ENCODE data around the gene FAT4. TPM values are rescaled to one million over a fixed set of nuclear protein-coding genes. Genes with fewer than 3 reads are reported as not detected.

The FAT4 gene
- total RNA-seq, 2 donors from 2014 or later, result 0.22 to 2.1 TPM

DNA sequence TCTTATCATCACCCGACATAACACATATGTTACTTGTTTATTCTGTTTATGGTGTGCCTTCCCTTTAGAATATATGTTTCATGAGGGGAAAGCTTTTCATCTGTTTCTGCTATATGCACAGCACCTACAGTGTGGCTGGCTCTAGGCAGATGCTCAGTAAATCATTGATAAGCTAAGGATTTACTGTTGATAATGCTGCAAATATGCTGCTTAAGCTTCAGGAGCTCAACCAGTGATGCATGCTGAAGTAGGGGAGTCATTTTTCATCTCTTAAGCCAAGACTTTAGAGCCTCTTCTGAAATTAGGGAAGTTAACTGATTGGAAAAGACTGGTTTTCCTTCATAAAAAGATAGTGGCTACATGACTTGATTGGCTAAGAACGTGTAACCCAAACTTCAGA, 16.4 kb downstream of the FAT4 start:
- Histone ChIP-seq H3K36me3 (ENCODE audit: control insufficient read depth, insufficient read depth, low read length) (no peaks in the 10 kb centered on the region), H3K9me3 (ENCODE audit: control insufficient read depth, low read length) (no peaks in the 10 kb centered on the region), H3K4me3 (ENCODE audit: low read length) (no peak overlapping the region), H3K27ac (ENCODE audit: low read depth, low read length) (no peak overlapping the region), H3K9ac (ENCODE audit: extremely low read depth, low read length, poor library complexity, severe bottlenecking) (no peak overlapping the region), H3K4me1 (ENCODE audit: control insufficient read depth, insufficient read depth, low read length) (peaks cover 4% of the 10 kb centered on the region), H3K27me3 (ENCODE audit: control insufficient read depth, insufficient read depth, low read length, poor library complexity, severe bottlenecking) (no peaks in the 10 kb centered on the region)
- TF ChIP-seq, protein P1, sequence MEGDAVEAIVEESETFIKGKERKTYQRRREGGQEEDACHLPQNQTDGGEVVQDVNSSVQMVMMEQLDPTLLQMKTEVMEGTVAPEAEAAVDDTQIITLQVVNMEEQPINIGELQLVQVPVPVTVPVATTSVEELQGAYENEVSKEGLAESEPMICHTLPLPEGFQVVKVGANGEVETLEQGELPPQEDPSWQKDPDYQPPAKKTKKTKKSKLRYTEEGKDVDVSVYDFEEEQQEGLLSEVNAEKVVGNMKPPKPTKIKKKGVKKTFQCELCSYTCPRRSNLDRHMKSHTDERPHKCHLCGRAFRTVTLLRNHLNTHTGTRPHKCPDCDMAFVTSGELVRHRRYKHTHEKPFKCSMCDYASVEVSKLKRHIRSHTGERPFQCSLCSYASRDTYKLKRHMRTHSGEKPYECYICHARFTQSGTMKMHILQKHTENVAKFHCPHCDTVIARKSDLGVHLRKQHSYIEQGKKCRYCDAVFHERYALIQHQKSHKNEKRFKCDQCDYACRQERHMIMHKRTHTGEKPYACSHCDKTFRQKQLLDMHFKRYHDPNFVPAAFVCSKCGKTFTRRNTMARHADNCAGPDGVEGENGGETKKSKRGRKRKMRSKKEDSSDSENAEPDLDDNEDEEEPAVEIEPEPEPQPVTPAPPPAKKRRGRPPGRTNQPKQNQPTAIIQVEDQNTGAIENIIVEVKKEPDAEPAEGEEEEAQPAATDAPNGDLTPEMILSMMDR (conservative IDR thresholded peaks at IDR 0.05), result no peak
- Mint-ChIP-seq H3K4me3 (no peak overlapping the region), H3K27me3 (ENCODE audit: insufficient read depth) (no peaks in the 10 kb centered on the region), H3K27ac (no peak overlapping the region), H3K9me3 (no peaks in the 10 kb centered on the region), H3K36me3 (ENCODE audit: low read depth) (no peaks in the 10 kb centered on the region), H3K4me1 (peaks cover 11% of the 10 kb centered on the region)
- DNase-seq, result no peak
- WGBS, 2 experiments (ENCODE audit: insufficient coverage in 1 of 2, insufficient read length in 1 of 2), result 95% methylated on average over 1 of the region's 2 CpGs; no CpG with 5 or more reads in 1 of the 2 experiments

DNA sequence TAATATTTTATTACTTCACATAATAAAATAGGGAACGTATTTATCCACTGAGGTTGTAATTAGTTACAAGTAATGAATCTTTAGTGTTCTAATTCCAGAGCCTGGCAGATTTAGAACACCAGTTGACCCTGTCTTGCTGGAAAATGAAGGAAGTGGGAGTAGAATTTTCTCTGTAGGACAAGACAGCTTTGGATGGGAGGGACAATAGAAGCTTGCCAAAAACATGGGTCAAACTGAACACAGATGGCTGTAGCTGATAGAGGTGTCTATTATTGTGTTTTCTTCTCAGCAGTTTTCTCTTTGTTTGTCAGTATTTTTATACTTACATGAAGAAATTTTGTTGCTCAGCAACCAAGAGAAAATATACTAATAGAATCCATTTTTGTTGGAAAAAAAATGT, 20.2 kb downstream of the FAT4 start:
- H3K9me3 ChIP-seq (ENCODE audit: control insufficient read depth, low read length), result no peaks in the 10 kb centered on the region
- Mint-ChIP-seq H3K36me3 (ENCODE audit: low read depth) (no peaks in the 10 kb centered on the region), H3K4me1 (peaks cover 11% of the 10 kb centered on the region), H3K4me3 (no peak overlapping the region), H3K27me3 (ENCODE audit: insufficient read depth) (no peaks in the 10 kb centered on the region), H3K27ac (no peak overlapping the region), H3K9me3 (no peaks in the 10 kb centered on the region)
- DNase-seq, result no peak
- H3K4me1 ChIP-seq (ENCODE audit: control insufficient read depth, insufficient read depth, low read length), result peaks cover 4% of the 10 kb centered on the region
- H3K27ac ChIP-seq (ENCODE audit: low read depth, low read length), result no peak overlapping the region
- TF ChIP-seq, protein P1 (conservative IDR thresholded peaks at IDR 0.05), result no peak
- H3K9ac ChIP-seq (ENCODE audit: extremely low read depth, low read length, poor library complexity, severe bottlenecking), result no peak overlapping the region
- H3K27me3 ChIP-seq (ENCODE audit: control insufficient read depth, insufficient read depth, low read length, poor library complexity, severe bottlenecking), result no peaks in the 10 kb centered on the region
- H3K36me3 ChIP-seq (ENCODE audit: control insufficient read depth, insufficient read depth, low read length), result no peaks in the 10 kb centered on the region
- H3K4me3 ChIP-seq (ENCODE audit: low read length), result no peak overlapping the region
- 84% methylated on average over 1 of the region's 1 CpG; no CpG with 5 or more reads in 1 of the 2 experiments for WGBS, 2 experiments (ENCODE audit: insufficient coverage in 1 of 2, insufficient read length in 1 of 2)

DNA sequence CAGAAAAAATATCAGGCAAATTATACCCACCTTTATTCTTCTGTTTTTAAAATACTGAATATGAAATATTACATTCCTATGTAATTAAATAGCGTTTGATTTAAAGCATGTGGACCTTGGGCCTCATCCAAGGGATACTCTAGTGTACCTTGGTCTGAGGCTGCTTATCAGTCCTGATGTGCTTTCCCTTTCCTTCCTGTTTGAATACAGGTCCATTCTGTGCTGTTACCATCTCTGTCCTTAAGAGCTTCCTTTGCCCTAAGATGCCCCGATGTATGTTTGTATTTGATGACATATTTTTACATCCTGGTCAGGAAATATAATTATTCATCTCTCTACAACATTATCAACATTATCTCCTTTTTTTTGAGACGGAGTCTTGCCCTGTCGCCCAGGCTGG, 24.1 kb downstream of the FAT4 start:
- Mint-ChIP-seq H3K9me3 (no peaks in the 10 kb centered on the region), H3K27ac (no peak overlapping the region)

More for the DNA sequence above, 24.1 kb downstream of the FAT4 start:
- H3K4me1 ChIP-seq (ENCODE audit: control insufficient read depth, insufficient read depth, low read length), result no peaks in the 10 kb centered on the region
- H3K4me3 Mint-ChIP-seq, result no peak overlapping the region
- H3K4me3 ChIP-seq (ENCODE audit: low read length), result no peak overlapping the region
- no peak overlapping the region for H3K27ac ChIP-seq (ENCODE audit: low read depth, low read length)
- H3K4me1 Mint-ChIP-seq, result peaks cover 7% of the 10 kb centered on the region
- H3K27me3 Mint-ChIP-seq (ENCODE audit: insufficient read depth), result no peaks in the 10 kb centered on the region
- WGBS, 2 experiments (ENCODE audit: insufficient coverage in 1 of 2, insufficient read length in 1 of 2), result 87 to 90% methylated on average over 2 to 3 of the region's 4 CpGs
- H3K27me3 ChIP-seq (ENCODE audit: control insufficient read depth, insufficient read depth, low read length, poor library complexity, severe bottlenecking), result no peaks in the 10 kb centered on the region
- H3K36me3 ChIP-seq (ENCODE audit: control insufficient read depth, insufficient read depth, low read length), result no peaks in the 10 kb centered on the region
- H3K9me3 ChIP-seq (ENCODE audit: control insufficient read depth, low read length), result no peaks in the 10 kb centered on the region
- no peaks in the 10 kb centered on the region for H3K36me3 Mint-ChIP-seq (ENCODE audit: low read depth)
- H3K9ac ChIP-seq (ENCODE audit: extremely low read depth, low read length, poor library complexity, severe bottlenecking), result no peak overlapping the region
- no peak for DNase-seq
- TF ChIP-seq, protein P1 (conservative IDR thresholded peaks at IDR 0.05), result no peak
